ENCODE results near the gene VIPR2. TPM values are rescaled to one million over a fixed set of nuclear protein-coding genes. Genes with fewer than 3 reads are reported as not detected.
A peak's percentile ranks its signal among the peaks of the same experiment; 100 is the strongest.
"Not testable (repeated sequence)": the region's sequence is repeated elsewhere in the genome, so short reads cannot be mapped to it uniquely, and the experiment has no call there.

Gene VIPR2
- total RNA-seq, 1 donor from 2014 or later, result 17.0 TPM

GRCh38 chr7:158999496-158999895 lies 145.2 kb downstream of the VIPR2 start:
- no peak for ATAC-seq
- intact Hi-C loops (cut with DNase I), result no loop called here
- DNase-seq (ENCODE audit: missing footprints), result no peak

- DNase-seq (ENCODE audit: missing footprints); ATAC-seq; intact Hi-C loops (cut with DNase I): not testable (repeated sequence)
These were observed 146.4 kb downstream of the VIPR2 start for GRCh38 chr7:158998261-158998660.

- no peak for ATAC-seq
- no peak for DNase-seq (ENCODE audit: missing footprints)
- intact Hi-C loops (cut with DNase I), result no loop called here
These were observed 147.2 kb downstream of the VIPR2 start for GRCh38 chr7:158997471-158997870.

GRCh38 chr7:158997110-158997453 lies 147.6 kb downstream of the VIPR2 start:
- ATAC-seq (no peak), DNase-seq (ENCODE audit: missing footprints) (no peak)
- intact Hi-C loops (cut with DNase I), result no loop called here

- intact Hi-C loops (cut with DNase I), result no loop called here
- ATAC-seq (peak; percentile 23), DNase-seq (ENCODE audit: missing footprints) (no peak)
These were observed 148.2 kb downstream of the VIPR2 start for GRCh38 chr7:158996214-158997109.

GRCh38 chr7:158995514-158995913 lies 149.2 kb downstream of the VIPR2 start:
- intact Hi-C loops (cut with DNase I), result no loop called here
- DNase-seq (ENCODE audit: missing footprints) (no peak), ATAC-seq (no peak)

GRCh38 chr7:158994687-158995086 lies 150.0 kb downstream of the VIPR2 start:
- ATAC-seq, result no peak
- intact Hi-C loops (cut with DNase I), result no loop called here
- no peak for DNase-seq (ENCODE audit: missing footprints)

- ATAC-seq (no peak), DNase-seq (ENCODE audit: missing footprints) (no peak)
- intact Hi-C loops (cut with DNase I), result no loop called here
These were observed 151.1 kb downstream of the VIPR2 start for GRCh38 chr7:158993591-158993990.

- intact Hi-C loops (cut with DNase I), result no loop called here
- DNase-seq (ENCODE audit: missing footprints), result no peak
- no peak for ATAC-seq
These were observed 151.9 kb downstream of the VIPR2 start for GRCh38 chr7:158992759-158993158.

GRCh38 chr7:158991824-158992621 lies 152.6 kb downstream of the VIPR2 start:
- intact Hi-C loops (cut with DNase I), result no loop called here
- no peak for ATAC-seq

GRCh38 chr7:158988996-158989395 lies 155.7 kb downstream of the VIPR2 start:
- ATAC-seq (no peak), DNase-seq (ENCODE audit: missing footprints) (no peak)
- intact Hi-C loops (cut with DNase I), result no loop called here

More at GRCh38 chr7:158991824-158992621, 152.6 kb downstream of the VIPR2 start:
- DNase-seq (ENCODE audit: missing footprints), result no peak

- DNase-seq (ENCODE audit: missing footprints) (no peak), ATAC-seq (no peak)
- intact Hi-C loops (cut with DNase I), result no loop called here
These were observed 156.3 kb downstream of the VIPR2 start for GRCh38 chr7:158988302-158988862.

GRCh38 chr7:158987691-158988090 lies 157.0 kb downstream of the VIPR2 start:
- DNase-seq (ENCODE audit: missing footprints) (no peak), ATAC-seq (no peak)
- intact Hi-C loops (cut with DNase I), result no loop called here

- intact Hi-C loops (cut with DNase I), result no loop called here
- peak; percentile 46 for ATAC-seq
- no peak for DNase-seq (ENCODE audit: missing footprints)
These were observed 159.1 kb downstream of the VIPR2 start for GRCh38 chr7:158985583-158985982.

- intact Hi-C loops (cut with DNase I); DNase-seq (ENCODE audit: missing footprints); ATAC-seq: not testable (repeated sequence)
These were observed 160.7 kb downstream of the VIPR2 start for GRCh38 chr7:158984007-158984406.

GRCh38 chr7:158982080-158982479 lies 162.6 kb downstream of the VIPR2 start:
- intact Hi-C loops (cut with DNase I); ATAC-seq; DNase-seq (ENCODE audit: missing footprints): not testable (repeated sequence)

GRCh38 chr7:158979635-158980351 lies 164.9 kb downstream of the VIPR2 start:
- intact Hi-C loops (cut with DNase I), result no loop called here
- ATAC-seq (no peak), DNase-seq (ENCODE audit: missing footprints) (no peak)

GRCh38 chr7:158979023-158979529 lies 165.6 kb downstream of the VIPR2 start:
- intact Hi-C loops (cut with DNase I), result no loop called here
- DNase-seq (ENCODE audit: missing footprints) (no peak), ATAC-seq (no peak)
